T-helper 9 cell (primary cell): ENCODE measurements around the gene DOCK10.

ENCODE experiments used
- DNase-seq: peaks from one replicate; pipeline ENCODE4 v3.0.0-alpha.2; 2020

Gene DOCK10

GRCh38 chr2:224870341-224870740 lies 171.9 kb downstream of the DOCK10 start:
- DNase-seq = no peak

DNA sequence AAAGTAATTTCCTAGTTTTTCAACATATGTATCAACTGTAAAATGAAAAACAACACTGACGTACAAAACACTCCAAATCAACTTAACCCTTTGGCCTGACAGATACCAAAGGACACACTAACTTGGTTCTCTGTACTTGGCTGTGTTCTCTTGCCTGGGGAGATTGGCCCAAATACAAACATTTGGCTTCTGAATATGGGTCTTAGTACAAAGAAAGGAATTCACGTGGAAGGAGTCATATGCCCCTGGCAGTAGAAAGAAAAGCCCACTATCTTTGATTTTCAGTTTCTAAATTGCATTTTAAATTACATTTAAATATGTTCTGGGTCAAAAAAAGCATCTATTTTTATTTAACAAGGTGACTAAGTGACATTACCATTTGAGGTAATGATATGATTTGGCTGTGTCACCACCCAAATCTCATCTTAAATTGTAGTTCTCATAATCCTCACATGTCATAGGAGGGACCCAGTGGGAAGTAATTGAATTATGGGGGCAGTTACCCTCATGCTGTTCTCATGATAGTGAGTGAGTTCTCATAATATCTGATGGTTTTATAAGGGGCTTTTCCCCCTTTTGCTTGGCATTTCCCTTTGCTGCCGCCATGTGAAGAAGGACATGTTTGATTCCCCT lies 172.6 kb downstream of the DOCK10 start:
- DNase-seq = no peak

GRCh38 chr2:224865016-224865415 lies 177.3 kb downstream of the DOCK10 start:
- DNase-seq = no peak

GRCh38 chr2:224861266-224861665 lies 181.0 kb downstream of the DOCK10 start:
- DNase-seq = no peak

DNA sequence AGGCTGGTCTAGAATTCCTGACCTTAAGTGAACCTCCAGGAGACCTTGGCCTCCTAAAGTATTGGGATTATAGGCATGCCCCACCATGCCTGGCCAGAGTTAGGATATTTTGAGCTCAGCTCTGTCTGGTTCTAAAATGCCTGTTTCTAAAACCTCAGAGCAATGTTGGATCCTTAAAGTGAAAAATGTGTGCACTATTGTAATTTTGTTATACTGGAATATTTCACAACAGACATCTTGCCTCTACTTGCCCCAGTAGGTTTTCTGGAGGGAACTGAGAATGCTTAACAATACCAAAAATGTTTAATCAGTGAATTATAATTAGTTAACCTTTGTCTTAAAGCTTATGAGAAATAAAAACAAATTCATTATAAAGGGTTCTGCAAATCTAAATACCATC lies 181.5 kb downstream of the DOCK10 start:
- DNase-seq = no peak

DNA sequence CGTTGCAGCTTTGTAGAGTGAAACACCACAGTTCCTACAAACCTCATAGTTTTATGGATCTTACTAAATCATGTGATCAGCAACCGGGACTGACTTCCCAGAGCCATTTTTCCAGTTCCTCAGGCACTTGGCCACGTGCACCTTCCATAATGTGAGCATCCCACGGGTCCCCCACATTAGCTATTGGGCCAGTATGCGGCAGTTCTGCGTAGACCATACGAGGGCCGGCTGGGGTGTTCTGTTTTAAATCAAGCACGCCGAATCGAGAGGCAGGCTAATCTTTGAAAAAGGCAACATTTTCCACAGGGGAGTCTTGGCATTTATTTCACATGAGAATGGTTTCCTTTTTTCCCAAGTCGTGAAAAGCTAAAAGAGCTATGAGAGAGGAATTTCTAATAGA lies 190.5 kb downstream of the DOCK10 start:
- DNase-seq = no peak

GRCh38 chr2:224850081-224850480 lies 192.2 kb downstream of the DOCK10 start:
- DNase-seq = no peak

DNA sequence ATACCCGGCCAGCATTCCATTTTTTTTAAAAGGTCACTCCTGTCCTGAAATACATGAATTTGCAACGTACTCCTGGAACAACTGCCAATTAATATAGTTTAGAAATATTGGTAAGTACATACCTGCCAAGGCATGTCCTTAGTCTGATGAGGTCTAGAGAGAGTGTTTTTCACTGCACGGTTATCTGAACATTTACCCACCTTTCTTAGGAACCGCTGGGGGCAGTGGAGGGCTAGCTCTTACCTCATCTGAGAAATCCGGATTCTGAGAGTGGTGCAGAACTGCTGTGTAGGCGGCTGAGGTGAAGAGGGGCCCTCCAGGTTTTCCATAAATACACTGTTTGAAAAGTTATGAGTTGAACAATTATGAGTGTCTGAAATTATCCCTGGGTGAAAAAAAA lies 193.0 kb downstream of the DOCK10 start:
- DNase-seq = no peak

GRCh38 chr2:224847961-224848850 lies 194.1 kb downstream of the DOCK10 start:
- DNase-seq = no peak

DNA sequence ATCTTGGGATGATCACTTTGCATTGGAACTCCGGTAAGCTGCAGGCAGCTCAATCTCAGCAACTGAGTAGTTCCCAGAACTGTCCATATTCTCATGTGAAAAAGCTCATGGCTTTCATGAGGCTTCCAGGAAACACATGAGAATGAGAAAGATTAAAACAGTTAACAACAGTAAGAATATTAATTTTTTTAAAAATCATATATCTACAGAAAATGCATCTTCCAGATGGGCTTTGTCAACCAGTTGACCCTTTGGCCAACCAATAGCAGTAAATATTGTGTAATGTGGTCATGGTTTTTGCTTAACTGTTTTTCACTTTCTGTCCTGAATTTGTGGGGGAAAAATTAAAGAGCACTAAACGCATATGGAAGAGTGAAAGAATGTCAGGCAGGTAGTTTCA lies 194.9 kb downstream of the DOCK10 start:
- no peak for DNase-seq

DNA sequence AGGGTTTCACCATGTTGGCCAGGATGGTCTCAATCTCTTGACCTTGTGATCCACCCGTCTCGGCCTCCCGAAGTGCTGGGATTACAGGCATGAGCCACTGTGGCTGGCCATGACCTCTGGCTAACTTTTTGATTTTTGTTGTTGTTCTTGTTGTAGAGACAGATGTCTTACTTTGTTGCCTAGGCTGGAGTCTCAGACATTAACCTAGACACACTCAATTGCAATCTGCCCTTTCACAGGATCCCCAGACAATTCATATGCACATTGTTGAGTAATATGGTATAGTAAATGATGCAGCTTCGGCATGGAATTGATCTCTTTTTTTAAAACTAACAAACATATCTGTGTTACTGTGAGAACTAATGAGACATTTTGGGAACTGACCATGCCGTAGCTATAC lies 195.6 kb downstream of the DOCK10 start:
- no peak for DNase-seq

- no peak for DNase-seq
These were observed 196.1 kb downstream of the DOCK10 start for GRCh38 chr2:224846161-224846560.

DNA sequence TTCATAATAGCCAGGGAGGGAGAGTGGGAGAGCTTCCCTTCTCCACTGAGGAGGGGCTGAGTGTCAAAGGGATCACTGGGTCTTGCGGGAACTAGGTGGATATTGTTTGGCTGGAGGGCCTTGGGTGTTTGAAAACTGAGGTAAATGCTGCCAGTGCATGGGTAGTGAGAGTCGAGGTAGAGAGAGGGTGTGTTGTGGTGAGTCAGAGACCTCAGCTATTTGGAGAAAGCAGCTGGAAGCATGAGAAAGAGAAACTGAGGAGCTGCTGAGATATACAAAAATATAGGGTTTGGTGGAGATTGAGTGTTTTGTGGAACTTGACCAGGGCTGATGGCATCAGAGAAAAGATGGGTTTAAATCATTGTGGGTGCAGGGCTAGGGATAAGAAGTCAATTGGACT lies 199.1 kb downstream of the DOCK10 start:
- DNase-seq = no peak

DNA sequence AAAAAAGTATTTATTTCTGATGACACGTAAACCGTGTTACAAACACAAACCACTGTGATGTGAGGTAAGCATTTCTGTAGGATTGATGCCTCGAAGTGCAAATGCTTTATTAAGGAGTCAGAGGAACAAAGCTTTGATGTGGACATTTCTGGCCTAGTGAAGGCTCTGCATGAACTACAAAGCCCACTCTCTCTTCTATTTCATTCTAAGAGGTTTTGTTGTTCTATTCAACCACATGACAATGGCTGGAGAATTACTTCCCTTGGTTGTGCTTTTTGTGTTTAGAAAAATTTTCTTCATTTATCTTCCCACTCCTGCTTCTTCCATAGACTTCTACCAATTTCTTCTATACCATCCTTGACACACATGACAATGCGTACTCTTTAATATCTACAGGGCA lies 200.4 kb downstream of the DOCK10 start:
- DNase-seq = no peak

- no peak for DNase-seq
These were observed 203.9 kb downstream of the DOCK10 start for GRCh38 chr2:224838335-224838734.

DNA sequence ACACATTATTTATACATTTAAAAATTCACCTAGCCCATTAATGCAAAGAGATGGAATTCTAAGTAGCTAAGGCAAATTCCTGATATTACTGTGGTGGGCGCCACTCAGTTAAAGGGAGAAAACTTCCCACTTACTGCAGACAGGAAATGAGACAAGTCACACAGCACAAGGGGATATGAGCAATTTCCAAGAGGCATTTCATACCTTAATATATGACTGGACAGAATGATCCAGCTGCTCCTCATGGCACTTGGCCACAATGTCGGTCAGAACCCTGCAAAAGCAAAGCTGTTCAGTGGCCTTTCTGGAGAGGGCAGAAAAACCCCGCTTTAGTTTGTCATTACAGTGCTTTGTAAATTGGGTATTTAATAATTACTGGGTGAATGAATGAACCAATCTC lies 204.7 kb downstream of the DOCK10 start:
- no peak for DNase-seq

- DNase-seq = no peak
These were observed 205.2 kb downstream of the DOCK10 start for GRCh38 chr2:224837066-224837465.

GRCh38 chr2:224836263-224836662 lies 206.0 kb downstream of the DOCK10 start:
- DNase-seq = no peak

DNA sequence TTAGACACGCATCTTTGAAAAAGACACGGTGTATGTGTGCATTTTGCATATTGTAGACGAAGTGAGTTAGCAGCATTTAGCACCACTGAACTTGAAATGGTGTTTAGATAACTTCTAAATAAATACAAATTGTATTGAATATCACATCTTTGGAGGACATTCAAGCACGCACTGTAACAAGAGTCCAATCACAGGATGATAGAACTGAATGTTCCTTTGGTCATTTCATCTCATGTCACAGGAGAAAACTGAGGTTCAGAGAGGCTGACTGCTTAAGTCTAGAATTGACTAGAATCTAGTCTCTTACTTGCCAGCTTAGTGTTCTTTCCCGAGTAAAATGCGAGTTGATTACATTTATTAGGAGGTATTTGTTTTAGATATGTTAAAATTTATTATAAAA lies 206.9 kb downstream of the DOCK10 start:
- no peak for DNase-seq

- no peak for DNase-seq
These were observed 208.3 kb downstream of the DOCK10 start for GRCh38 chr2:224833986-224834385.

DNA sequence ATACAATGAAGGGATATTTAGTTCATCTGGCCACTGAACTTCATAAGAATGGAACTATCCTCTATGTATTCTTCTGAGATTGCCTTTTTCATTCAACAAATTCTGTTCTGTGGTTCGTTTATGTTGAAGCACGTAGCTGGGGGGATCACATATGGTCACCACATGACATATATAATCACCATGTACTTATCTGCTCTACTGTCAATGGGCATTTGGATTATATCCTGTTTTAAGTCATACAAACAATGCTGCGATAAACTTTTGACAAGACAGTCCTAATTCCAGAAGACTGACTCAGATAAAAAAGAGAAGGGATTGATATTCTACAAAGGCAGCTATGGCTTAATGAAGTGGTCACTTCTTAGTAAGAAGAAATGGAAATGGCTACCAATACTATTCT lies 210.1 kb downstream of the DOCK10 start:
- DNase-seq = no peak

- DNase-seq = no peak
These were observed 210.7 kb downstream of the DOCK10 start for GRCh38 chr2:224831530-224831929.

DNA sequence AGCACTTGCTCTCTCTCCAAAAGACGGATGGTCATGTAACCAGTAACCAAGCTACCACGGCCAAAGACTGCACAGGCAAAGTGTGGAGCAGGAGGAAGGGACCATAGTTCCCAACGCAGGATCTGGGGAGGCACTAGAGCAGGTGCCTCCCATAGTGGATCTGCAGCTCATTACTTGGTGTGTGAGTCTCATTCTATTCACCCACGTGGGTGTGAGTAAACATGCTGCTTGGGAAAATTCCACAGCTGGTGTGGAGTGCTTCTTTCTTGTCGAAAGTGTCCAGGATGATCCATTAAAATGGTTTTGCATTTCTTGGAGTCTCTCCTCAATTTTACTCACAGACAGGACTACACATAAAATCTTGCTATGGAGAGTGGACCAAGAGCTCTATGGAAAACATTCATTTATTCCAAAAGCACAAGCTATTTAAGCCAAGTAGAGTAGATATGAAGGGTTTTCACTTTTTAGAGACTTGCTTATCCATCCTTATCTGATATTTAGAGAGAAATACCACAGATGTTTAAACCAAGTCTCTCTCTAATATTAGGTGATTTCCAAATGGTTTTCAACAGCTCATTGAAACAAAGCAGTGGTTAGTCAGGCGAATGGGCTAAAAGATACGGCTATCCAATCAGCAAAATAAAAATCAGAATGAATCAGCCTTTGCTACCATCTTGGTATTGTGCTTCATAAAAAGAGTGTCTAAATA lies 221.8 kb downstream of the DOCK10 start:
- DNase-seq = no peak

- DNase-seq = no peak
These were observed 223.2 kb downstream of the DOCK10 start for GRCh38 chr2:224819075-224819474.
